ENCODE measurements around the gene FAM20C.

GRCh38 chr7:285731-286130 lies 93.4 kb downstream of the FAM20C start:
- TF ChIP-seq PAX8 (IDR thresholded peaks at IDR 0.05) = no peak
- no peak for TF ChIP-seq FOXM1 (IDR thresholded peaks at IDR 0.05; ENCODE audit: low read depth, low read length)
- TF ChIP-seq, protein P1, sequence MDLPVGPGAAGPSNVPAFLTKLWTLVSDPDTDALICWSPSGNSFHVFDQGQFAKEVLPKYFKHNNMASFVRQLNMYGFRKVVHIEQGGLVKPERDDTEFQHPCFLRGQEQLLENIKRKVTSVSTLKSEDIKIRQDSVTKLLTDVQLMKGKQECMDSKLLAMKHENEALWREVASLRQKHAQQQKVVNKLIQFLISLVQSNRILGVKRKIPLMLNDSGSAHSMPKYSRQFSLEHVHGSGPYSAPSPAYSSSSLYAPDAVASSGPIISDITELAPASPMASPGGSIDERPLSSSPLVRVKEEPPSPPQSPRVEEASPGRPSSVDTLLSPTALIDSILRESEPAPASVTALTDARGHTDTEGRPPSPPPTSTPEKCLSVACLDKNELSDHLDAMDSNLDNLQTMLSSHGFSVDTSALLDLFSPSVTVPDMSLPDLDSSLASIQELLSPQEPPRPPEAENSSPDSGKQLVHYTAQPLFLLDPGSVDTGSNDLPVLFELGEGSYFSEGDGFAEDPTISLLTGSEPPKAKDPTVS (IDR thresholded peaks at IDR 0.05; ENCODE audit: low read depth, low read length) = no peak
- TF ChIP-seq, protein P2, sequence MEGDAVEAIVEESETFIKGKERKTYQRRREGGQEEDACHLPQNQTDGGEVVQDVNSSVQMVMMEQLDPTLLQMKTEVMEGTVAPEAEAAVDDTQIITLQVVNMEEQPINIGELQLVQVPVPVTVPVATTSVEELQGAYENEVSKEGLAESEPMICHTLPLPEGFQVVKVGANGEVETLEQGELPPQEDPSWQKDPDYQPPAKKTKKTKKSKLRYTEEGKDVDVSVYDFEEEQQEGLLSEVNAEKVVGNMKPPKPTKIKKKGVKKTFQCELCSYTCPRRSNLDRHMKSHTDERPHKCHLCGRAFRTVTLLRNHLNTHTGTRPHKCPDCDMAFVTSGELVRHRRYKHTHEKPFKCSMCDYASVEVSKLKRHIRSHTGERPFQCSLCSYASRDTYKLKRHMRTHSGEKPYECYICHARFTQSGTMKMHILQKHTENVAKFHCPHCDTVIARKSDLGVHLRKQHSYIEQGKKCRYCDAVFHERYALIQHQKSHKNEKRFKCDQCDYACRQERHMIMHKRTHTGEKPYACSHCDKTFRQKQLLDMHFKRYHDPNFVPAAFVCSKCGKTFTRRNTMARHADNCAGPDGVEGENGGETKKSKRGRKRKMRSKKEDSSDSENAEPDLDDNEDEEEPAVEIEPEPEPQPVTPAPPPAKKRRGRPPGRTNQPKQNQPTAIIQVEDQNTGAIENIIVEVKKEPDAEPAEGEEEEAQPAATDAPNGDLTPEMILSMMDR (IDR thresholded peaks at IDR 0.05 in 2 of 3, conservative IDR thresholded peaks at IDR 0.05 in 1 of 3; ENCODE audit: control insufficient read depth in 2 of 3, extremely low read depth in 1 of 3, insufficient read depth in 1 of 3, low read depth in 3 of 3, low read length in 3 of 3) = no peak
- no peak for TF ChIP-seq MYB (IDR thresholded peaks at IDR 0.05; ENCODE audit: borderline replicate concordance, low read depth, low read length)
